Lung (tissue), 12 donors: Measurements from ENCODE around the gene PXDN. TPM values are rescaled to one million over a fixed set of nuclear protein-coding genes. Genes with fewer than 3 reads are reported as not detected.
A peak's percentile ranks its signal among the peaks of the same experiment; 100 is the strongest.

Experiments
- ATAC-seq: fragments of 200-7000 bp; cut with Tn5 transposase; one replicate; pipeline ENCODE4 v1.9.1; 2020; ENCODE audit warnings: moderate number of reproducible peaks; ENCODE audit not compliant: insufficient read depth, low FRiP score
- DNase-seq, 3 donors: peaks; one replicate each; pipeline ENCODE4 v3.0.0-alpha.2; 2013 to 2017
- H3K27ac ChIP-seq, 2 donors: one replicate each; pipeline ENCODE4 v1.5.1; 2013; ENCODE audit warnings: mild to moderate bottlenecking in 2 of 2, moderate library complexity in 2 of 2, control low read depth in 1 of 2, inconsistent platforms in 1 of 2, low read depth in 1 of 2, low read length in 1 of 2
- H3K27me3 ChIP-seq, 3 donors: one replicate each; pipeline ENCODE4 v1.5.1; 2013; ENCODE audit warnings: low read length in 2 of 3; ENCODE audit not compliant: control insufficient read depth in 3 of 3, insufficient read depth in 3 of 3
- H3K36me3 ChIP-seq, 4 donors: one replicate each; pipeline ENCODE4 v1.5.1; 2013; ENCODE audit warnings: low read length in 4 of 4, mild to moderate bottlenecking in 1 of 4, moderate library complexity in 1 of 4; ENCODE audit not compliant: control insufficient read depth in 4 of 4, insufficient read depth in 4 of 4
- H3K4me1 ChIP-seq, 5 donors: one replicate each; pipeline ENCODE4 v1.5.1; 2013; ENCODE audit warnings: low read length in 5 of 5, mild to moderate bottlenecking in 2 of 5, moderate library complexity in 1 of 5; ENCODE audit not compliant: control insufficient read depth in 5 of 5, insufficient read depth in 5 of 5
- H3K4me3 ChIP-seq: one replicate; pipeline ENCODE4 v1.5.1; 2013; ENCODE audit warnings: mild to moderate bottlenecking, control low read depth, moderate library complexity
- H3K9ac ChIP-seq, 2 donors: one replicate each; pipeline ENCODE4 v1.5.1; 2013; ENCODE audit warnings: low read length in 2 of 2, control low read depth in 1 of 2; ENCODE audit not compliant: insufficient read depth in 1 of 2
- H3K9me3 ChIP-seq, 4 donors: one replicate each; pipeline ENCODE4 v1.5.1; 2013; ENCODE audit warnings: low read length in 3 of 4, mild to moderate bottlenecking in 1 of 4, moderate library complexity in 1 of 4; ENCODE audit not compliant: control insufficient read depth in 4 of 4, insufficient read depth in 3 of 4
- CTCF ChIP-seq: IDR thresholded peaks from 2 replicates; pipeline ENCODE4 v1.5.1; 2012; ENCODE audit warnings: mild to moderate bottlenecking; ENCODE audit errors: control extremely low read depth, extremely low read depth
- WGBS, 2 donors: extraction: QIAGEN DNeasy Blood & Tissue Kit; methylation state at CpG; one replicate each; pipeline ENCODE4 v1.1.7; 2013; 5-methylcytosine and 5-hydroxymethylcytosine counted together
- polyA plus RNA-seq, 2 donors: library from polyadenylated mRNA; stranded (reverse); fragments of 200-250 nt; gene quantifications; one replicate each; pipeline ENCODE4 v1.2.1, GENCODE V29; 2013
- total RNA-seq, 2 donors: library from RNA; depleted of rRNA in 1 of 2; stranded (reverse); fragments of >200 nt in 1 of 2; gene quantifications; one replicate each; pipeline ENCODE4 v1.2.1, GENCODE V29; 2014 to 2021
- donor health status: control.
- donor health status: control.
- donor health status: Bipolar disorder and iron deficiency.
- donor health status: healthy.
- donor health status: DM: yes; HTN: yes; CAD: no.

PXDN gene
- total and polyA plus RNA-seq, 4 donors: 10.6 to 198 (median 45.1) TPM

DNA sequence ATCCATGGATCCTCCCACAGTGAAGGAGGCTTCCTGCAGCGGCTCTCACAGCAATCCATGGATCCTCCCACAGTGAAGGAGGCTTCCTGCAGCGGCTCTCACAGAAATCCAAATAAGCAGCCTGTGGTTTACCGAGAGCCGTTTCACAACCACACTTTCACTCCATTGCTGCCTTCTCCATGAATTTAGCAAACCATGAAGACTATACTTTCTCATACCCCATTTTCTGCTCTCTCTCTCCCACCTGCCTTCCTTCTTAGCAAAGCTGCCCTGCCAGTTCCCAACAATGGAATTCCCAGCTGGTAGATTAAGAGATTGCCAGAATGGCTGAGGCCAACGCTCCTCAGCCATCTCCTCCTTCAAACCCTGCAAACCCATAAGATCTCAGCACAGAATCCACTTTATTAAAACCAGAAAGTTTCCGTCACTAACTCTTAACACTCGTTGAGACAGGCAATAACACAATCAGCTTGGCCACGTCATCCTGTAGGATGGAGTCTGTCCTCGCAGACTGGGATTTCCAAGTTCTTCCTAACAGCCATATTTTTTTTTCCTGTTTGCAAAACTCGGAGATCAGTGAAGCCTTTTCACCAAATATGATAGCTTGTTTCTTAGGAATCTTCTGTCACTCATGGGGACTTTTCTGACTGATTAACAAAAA lies 162.2 kb downstream of the PXDN start:
- Histone ChIP-seq H3K27me3 (no peaks in the 10 kb centered on the region), H3K9me3 (peaks cover 0 to 3% (median 0%) of the 10 kb centered on the region in 4 donors), H3K27ac (no peak overlapping the region), H3K9ac (no peak overlapping the region), H3K36me3 (no peaks in the 10 kb centered on the region), H3K4me1 (peaks cover 0 to 4% (median 0%) of the 10 kb centered on the region in 5 donors), H3K4me3 (no peak overlapping the region)
- no peak for TF ChIP-seq CTCF
- DNase-seq (peak in 1 of 3 donors; percentile 15), ATAC-seq (no peak)
- 82 to 84% methylated on average over 10 of the region's 10 CpGs for WGBS, 2 donors
